ENCODE results near the gene WASF2.
"Not testable (repeated sequence)": the region's sequence is repeated elsewhere in the genome, so short reads cannot be mapped to it uniquely, and the experiment has no call there.

WASF2 gene

DNA sequence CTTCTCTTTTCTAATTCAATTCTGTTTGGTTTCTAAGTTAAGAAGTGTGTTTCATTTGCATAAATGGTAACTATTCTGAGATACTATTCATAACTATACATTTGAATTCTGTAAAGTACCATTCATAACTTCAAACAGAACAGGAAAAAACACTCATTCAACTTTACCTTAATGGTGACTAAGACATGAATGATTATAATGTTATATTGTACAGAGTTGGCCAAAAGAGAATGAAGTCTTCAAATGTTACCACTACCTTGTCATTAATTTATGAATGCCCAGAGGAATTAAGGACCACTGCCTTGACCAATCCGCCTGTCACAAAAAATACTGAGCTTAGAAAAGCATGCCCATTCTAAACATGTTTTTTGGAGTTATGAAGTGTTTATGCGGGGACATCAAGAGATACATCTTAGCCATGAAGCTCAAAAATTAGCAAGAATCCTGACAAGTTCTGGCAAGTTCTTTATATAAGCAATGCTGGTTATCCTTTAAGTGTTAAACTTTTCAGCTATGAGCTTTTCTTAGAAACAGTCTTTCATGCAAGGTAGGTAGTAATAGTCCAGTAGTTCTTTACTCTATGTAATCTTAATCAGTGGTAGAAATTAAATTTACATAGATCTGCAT lies 7.9 kb downstream of the WASF2 start:
- DNase-seq (ENCODE audit: extremely low read depth, low read depth): no peak
- H3K4me3 ChIP-seq (replicated peaks; ENCODE audit: low read depth, low read length): no peak overlapping the region
- TF ChIP-seq, protein P1, sequence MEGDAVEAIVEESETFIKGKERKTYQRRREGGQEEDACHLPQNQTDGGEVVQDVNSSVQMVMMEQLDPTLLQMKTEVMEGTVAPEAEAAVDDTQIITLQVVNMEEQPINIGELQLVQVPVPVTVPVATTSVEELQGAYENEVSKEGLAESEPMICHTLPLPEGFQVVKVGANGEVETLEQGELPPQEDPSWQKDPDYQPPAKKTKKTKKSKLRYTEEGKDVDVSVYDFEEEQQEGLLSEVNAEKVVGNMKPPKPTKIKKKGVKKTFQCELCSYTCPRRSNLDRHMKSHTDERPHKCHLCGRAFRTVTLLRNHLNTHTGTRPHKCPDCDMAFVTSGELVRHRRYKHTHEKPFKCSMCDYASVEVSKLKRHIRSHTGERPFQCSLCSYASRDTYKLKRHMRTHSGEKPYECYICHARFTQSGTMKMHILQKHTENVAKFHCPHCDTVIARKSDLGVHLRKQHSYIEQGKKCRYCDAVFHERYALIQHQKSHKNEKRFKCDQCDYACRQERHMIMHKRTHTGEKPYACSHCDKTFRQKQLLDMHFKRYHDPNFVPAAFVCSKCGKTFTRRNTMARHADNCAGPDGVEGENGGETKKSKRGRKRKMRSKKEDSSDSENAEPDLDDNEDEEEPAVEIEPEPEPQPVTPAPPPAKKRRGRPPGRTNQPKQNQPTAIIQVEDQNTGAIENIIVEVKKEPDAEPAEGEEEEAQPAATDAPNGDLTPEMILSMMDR (IDR thresholded peaks at IDR 0.05; ENCODE audit: low read depth, low read length, missing control alignments): no peak

DNA sequence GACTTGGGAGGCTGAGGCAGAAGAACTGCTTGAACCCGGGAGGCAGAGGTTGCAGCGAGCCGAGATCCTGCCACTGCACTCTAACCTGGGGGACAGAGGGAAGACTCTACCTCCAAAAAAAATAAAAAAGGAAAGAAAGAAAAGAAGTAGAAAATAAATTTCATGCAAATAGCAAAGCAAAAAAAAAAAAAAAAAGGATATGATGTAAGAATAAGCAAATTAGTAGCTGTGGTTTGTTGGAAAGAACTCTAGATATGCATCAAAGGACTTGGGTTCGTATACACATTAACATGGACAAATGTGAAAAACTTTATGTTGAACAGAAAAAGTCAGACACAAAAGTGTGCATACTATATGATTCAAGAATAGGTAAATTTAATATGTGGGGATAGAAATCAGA lies 11.9 kb downstream of the WASF2 start:
- DNase-seq (ENCODE audit: extremely low read depth, low read depth): no peak
- TF ChIP-seq, protein P1 (IDR thresholded peaks at IDR 0.05; ENCODE audit: low read depth, low read length, missing control alignments): no peak
- H3K4me3 ChIP-seq (replicated peaks; ENCODE audit: low read depth, low read length): no peak overlapping the region

DNA sequence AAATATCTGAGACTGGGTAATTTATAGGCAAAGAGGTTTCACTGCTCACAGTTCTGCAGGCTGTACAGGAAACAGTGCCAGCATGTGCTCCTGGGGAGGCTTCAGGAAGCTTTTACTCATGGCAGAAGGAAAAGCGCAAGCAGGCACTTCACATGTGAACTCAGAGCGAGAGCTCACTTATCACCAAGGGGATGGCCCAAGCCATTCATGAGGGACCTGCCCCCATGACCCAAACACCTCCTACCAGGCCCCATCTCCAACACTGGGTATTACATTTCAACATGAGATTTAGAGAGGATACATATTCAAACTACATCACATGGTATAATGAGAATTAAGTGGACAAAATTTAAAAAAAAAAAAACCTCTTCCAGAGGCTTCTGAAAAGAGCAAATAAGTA lies 13.7 kb downstream of the WASF2 start:
- no peak overlapping the region for H3K4me3 ChIP-seq (replicated peaks; ENCODE audit: low read depth, low read length)
- DNase-seq (ENCODE audit: extremely low read depth, low read depth): no peak
- TF ChIP-seq, protein P1 (IDR thresholded peaks at IDR 0.05; ENCODE audit: low read depth, low read length, missing control alignments): no peak

DNA sequence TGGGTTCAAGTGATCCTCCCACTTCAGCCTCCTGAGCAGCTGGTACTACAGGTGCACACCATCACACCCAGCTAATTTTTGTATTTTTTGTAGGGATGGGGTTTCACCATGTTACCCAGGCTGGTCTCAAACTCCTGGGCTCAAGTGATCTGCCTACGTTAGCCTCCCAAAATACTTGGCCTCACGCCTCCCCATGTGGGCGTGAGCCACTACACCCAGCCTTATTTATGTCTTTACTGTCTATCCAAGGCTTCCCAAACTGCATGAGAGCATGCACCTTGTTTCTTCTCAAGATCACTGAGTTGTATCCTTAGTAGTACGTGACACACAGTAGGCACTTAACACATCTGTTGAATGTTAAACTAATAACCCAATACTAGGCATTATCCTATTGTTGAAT lies 14.2 kb downstream of the WASF2 start:
- TF ChIP-seq, protein P1 (IDR thresholded peaks at IDR 0.05; ENCODE audit: low read depth, low read length, missing control alignments): no peak
- no peak overlapping the region for H3K4me3 ChIP-seq (replicated peaks; ENCODE audit: low read depth, low read length)
- no peak for DNase-seq (ENCODE audit: extremely low read depth, low read depth)

DNA sequence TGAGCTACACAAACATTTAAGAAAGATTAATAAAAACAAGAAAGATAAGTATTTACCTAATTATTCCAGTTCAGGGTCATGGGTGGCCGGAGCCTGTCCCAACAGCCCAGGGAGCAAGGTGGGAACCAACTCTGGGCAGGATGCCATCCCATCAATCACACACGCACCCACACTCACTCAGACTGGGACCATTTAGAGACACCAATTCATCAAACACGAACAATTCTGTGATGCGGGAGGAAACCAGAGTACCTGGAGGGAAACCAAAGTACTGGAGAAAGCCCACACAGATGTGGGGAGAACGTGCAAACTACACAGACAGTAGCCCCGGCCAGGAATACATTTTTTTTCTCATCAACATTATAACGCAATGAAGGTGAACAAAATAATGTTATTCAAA lies 16.2 kb downstream of the WASF2 start:
- TF ChIP-seq, protein P1 (IDR thresholded peaks at IDR 0.05; ENCODE audit: low read depth, low read length, missing control alignments): no peak
- no peak for DNase-seq (ENCODE audit: extremely low read depth, low read depth)
- no peak overlapping the region for H3K4me3 ChIP-seq (replicated peaks; ENCODE audit: low read depth, low read length)

DNA sequence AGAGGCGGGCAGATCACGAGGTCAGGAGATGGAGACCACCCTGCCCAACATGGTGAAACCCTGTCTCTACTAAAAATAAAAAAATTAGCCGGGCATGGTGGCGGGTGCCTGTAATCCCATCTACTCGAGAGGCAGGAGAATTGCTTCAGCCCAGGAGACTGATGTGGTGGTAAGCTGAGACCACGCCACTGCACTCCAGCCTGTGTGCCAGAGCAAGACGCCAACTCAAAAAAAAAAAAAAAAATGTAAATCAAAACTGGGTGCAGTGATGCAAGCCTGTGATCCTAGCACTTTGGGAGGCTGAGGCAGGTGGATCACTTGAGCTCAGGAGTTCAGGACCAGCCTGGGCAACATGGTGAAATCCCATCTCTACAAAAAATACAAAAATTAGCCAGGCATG lies 17.9 kb downstream of the WASF2 start:
- DNase-seq (ENCODE audit: extremely low read depth, low read depth); H3K4me3 ChIP-seq (replicated peaks; ENCODE audit: low read depth, low read length): not testable (repeated sequence)

DNA sequence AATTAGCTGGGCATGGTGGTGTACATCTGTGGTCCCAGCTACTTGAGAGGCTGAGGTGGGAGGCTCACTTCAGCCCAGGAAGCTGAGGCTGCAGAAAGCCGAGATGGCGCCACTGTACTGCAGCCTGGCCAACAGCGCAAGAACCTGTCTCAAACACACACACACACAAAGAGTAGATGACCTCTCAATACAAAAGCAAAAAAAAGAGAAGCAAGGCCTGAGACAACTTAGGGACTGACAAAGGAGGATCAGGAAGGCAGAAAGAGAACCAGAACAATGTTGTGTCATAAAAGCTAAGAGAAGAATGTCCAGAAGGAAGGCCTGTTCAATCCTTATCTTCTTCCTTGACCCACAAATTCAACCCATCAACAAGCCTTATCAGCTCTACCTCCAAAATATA lies 18.5 kb downstream of the WASF2 start:
- TF ChIP-seq, protein P1 (IDR thresholded peaks at IDR 0.05; ENCODE audit: low read depth, low read length, missing control alignments): no peak
- H3K4me3 ChIP-seq (replicated peaks; ENCODE audit: low read depth, low read length): no peak overlapping the region
- no peak for DNase-seq (ENCODE audit: extremely low read depth, low read depth)
